IgD-negative memory B cell (primary cell): ENCODE results near the gene MTA1. TPM values are rescaled to one million over a fixed set of nuclear protein-coding genes. Genes with fewer than 3 reads are reported as not detected.

Experiments
- H3K27ac Mint-ChIP-seq, 3 donors: one replicate each; pipeline ENCODE4 v1.8.0; 2020 to 2022; ENCODE audit warnings: mild to moderate bottlenecking in 3 of 3, mixed read lengths in 3 of 3, moderate library complexity in 1 of 3
- H3K27me3 Mint-ChIP-seq: one replicate; pipeline ENCODE4 v1.8.0; 2021; ENCODE audit warnings: mixed read lengths
- H3K36me3 Mint-ChIP-seq: one replicate; pipeline ENCODE4 v1.8.0; 2020; ENCODE audit warnings: mild to moderate bottlenecking, mixed read lengths
- H3K4me1 Mint-ChIP-seq, 3 donors: one replicate each; pipeline ENCODE4 v1.8.0; 2020 to 2022; ENCODE audit warnings: mixed read lengths in 3 of 3, mild to moderate bottlenecking in 1 of 3
- H3K4me3 Mint-ChIP-seq, 4 donors: one replicate each; pipeline ENCODE4 v1.8.0; 2020 to 2022; ENCODE audit warnings: mild to moderate bottlenecking in 4 of 4, mixed read lengths in 4 of 4, moderate library complexity in 3 of 4
- H3K9me3 Mint-ChIP-seq, 3 donors: one replicate each; pipeline ENCODE4 v1.8.0; 2020 to 2021; ENCODE audit warnings: mixed read lengths in 3 of 3, mild to moderate bottlenecking in 1 of 3
- polyA plus RNA-seq: library from polyadenylated mRNA; unstranded; fragments of 300-500 nt; fragmentation: Illumina TruSeq; gene quantifications from one replicate; pipeline ENCODE4 v1.2.3, GENCODE V29; 2021

Gene MTA1
- polyA plus RNA-seq, 1 donor from 2014 or later, result 3.7 TPM

DNA sequence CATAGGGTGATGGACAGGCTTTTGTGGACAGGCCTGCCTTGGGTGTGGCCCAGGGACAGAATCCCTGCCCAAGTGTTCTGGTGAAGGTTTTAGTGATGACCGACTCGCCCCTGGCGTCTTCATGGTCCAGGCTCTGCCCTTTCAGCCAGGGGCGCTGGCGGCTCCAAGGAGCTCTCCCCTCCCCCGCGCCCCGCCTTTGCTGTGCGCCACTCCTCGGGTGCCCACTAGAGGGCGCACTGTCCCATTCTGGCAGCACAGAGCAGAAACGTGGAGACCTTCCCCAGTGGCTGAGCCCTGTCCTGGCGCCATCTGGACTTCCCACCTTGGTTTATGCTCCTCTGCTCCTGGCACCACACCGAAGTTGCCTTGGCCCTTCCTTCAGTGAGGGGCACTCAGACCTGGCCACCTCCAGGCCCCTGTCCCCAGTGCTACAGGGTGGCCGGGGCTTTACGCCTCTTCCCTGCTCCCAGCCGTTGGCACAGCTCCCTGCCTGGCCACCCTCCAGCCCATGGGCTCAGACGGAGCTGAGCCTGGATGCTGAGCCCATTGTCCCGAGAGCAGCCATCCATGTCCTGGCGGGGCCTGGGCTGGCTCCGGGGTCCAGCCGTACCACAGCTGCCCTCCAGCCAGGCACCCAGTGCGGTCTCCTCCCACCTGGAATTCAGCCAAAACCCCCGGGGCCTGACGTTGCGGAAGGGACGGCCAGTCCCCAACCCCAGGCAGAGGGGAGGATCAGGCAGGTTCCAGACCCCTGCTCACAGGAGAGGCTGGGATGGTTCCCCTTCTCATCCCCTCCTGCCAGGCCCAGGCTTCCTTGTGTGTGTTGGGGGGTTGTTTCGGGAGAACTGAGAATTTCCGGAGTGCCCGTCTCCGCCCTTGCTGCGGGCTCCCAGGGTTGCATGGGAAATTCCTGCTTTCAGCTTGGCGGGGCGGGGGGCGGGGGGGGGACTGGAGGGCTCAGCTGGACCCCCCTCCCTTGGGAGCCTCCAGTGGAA is 61.5 kb downstream of the MTA1 start:
- Mint-ChIP-seq H3K9me3 (no peaks in the 10 kb centered on the region), H3K4me1 (peaks cover 17 to 38% (median 27%) of the 10 kb centered on the region in 3 donors), H3K4me3 (peak overlapping the region; percentile 78 to 93 (median 92)), H3K36me3 (no peaks in the 10 kb centered on the region), H3K27ac (peak overlapping the region; percentile 99 to 100 (median 100)), H3K27me3 (peaks cover 3% of the 10 kb centered on the region)

GRCh38 chr14:105481886-105482457 is 62.3 kb downstream of the MTA1 start:
- H3K4me3 Mint-ChIP-seq, result peak overlapping the region; percentile 78 to 92 (median 92)
- H3K27ac Mint-ChIP-seq, result peak overlapping the region; percentile 99 to 100 (median 100)
- peaks cover 17 to 36% (median 28%) of the 10 kb centered on the region in 3 donors for H3K4me1 Mint-ChIP-seq
- H3K36me3 Mint-ChIP-seq, result no peaks in the 10 kb centered on the region
- no peaks in the 10 kb centered on the region for H3K9me3 Mint-ChIP-seq
- H3K27me3 Mint-ChIP-seq, result peaks cover 3% of the 10 kb centered on the region

GRCh38 chr14:105482486-105483110 is 63.0 kb downstream of the MTA1 start:
- H3K9me3 Mint-ChIP-seq, result no peaks in the 10 kb centered on the region
- peak overlapping the region; percentile 99 to 100 (median 100) for H3K27ac Mint-ChIP-seq
- H3K4me1 Mint-ChIP-seq, result peaks cover 17 to 31% (median 26%) of the 10 kb centered on the region in 3 donors

GRCh38 chr14:105483300-105484068 is 63.9 kb downstream of the MTA1 start:
- Mint-ChIP-seq H3K4me3 (peak overlapping the region in 1 of 4 donors; percentile 27), H3K4me1 (peaks cover 17 to 31% (median 29%) of the 10 kb centered on the region in 3 donors), H3K27ac (peak overlapping the region; percentile 85 to 100 (median 100)), H3K9me3 (no peaks in the 10 kb centered on the region), H3K36me3 (peaks cover under 1% of the 10 kb centered on the region), H3K27me3 (no peaks in the 10 kb centered on the region)

More at GRCh38 chr14:105482486-105483110, 63.0 kb downstream of the MTA1 start:
- Mint-ChIP-seq H3K27me3 (no peaks in the 10 kb centered on the region), H3K4me3 (peak overlapping the region in 3 of 4 donors; percentile 91 to 92 (median 92)), H3K36me3 (no peaks in the 10 kb centered on the region)

- peaks cover 17 to 34% (median 31%) of the 10 kb centered on the region in 3 donors for H3K4me1 Mint-ChIP-seq
- peaks cover 2% of the 10 kb centered on the region for H3K36me3 Mint-ChIP-seq
- no peaks in the 10 kb centered on the region for H3K27me3 Mint-ChIP-seq
- H3K9me3 Mint-ChIP-seq, result no peaks in the 10 kb centered on the region
- H3K27ac Mint-ChIP-seq, result peak overlapping the region; percentile 96 to 100 (median 100)
- peak overlapping the region in 3 of 4 donors; percentile 4 to 54 (median 7) for H3K4me3 Mint-ChIP-seq
Measured at GRCh38 chr14:105484069-105484996, 64.7 kb downstream of the MTA1 start.

DNA sequence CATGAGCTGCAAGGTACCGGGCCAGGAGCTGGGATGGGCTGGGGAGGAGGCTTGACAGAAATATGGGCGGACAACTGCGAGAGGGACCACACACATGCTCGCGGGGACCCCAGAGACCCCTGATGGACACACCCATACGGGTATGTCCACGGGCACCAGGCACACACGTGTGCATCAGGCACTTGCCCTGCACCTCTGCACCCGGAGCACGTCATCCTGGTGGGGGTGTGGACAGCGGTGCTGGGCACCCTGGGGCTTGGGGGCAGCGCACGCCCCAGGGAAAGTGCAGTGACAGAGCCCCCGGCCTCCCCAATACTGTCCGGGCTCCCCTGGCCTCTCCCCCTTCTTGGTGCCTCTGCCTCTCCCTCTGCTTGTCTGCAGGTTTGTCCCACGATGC is 65.4 kb downstream of the MTA1 start:
- no peaks in the 10 kb centered on the region for H3K27me3 Mint-ChIP-seq
- peaks cover 2% of the 10 kb centered on the region for H3K36me3 Mint-ChIP-seq
- peak overlapping the region; percentile 96 to 100 (median 98) for H3K27ac Mint-ChIP-seq
- H3K4me3 Mint-ChIP-seq, result peak overlapping the region in 3 of 4 donors; percentile 4 to 96 (median 72)
- H3K9me3 Mint-ChIP-seq, result no peaks in the 10 kb centered on the region
- H3K4me1 Mint-ChIP-seq, result peaks cover 19 to 33% (median 29%) of the 10 kb centered on the region in 3 donors

GRCh38 chr14:105485739-105486162 is 66.1 kb downstream of the MTA1 start:
- Mint-ChIP-seq H3K9me3 (no peaks in the 10 kb centered on the region), H3K4me1 (peaks cover 18 to 31% (median 23%) of the 10 kb centered on the region in 3 donors), H3K36me3 (peaks cover 2% of the 10 kb centered on the region), H3K27ac (peak overlapping the region; percentile 96 to 100 (median 98)), H3K27me3 (no peaks in the 10 kb centered on the region), H3K4me3 (peak overlapping the region; percentile 86 to 96 (median 95))

- H3K9me3 Mint-ChIP-seq, result no peaks in the 10 kb centered on the region
- peak within 1 kb of the TSS; percentile 96 to 100 (median 98) for H3K27ac Mint-ChIP-seq
- H3K4me3 Mint-ChIP-seq, result peak within 1 kb of the TSS; percentile 86 to 96 (median 95)
- H3K36me3 Mint-ChIP-seq, result peaks cover 2% of the 10 kb centered on the region
- no peaks in the 10 kb centered on the region for H3K27me3 Mint-ChIP-seq
- peaks cover 18 to 25% (median 21%) of the 10 kb centered on the region in 3 donors for H3K4me1 Mint-ChIP-seq
Measured at GRCh38 chr14:105486163-105486973, 66.7 kb downstream of the MTA1 start, which contains the start of gene CRIP1. Gene CRIP1, plus strand, starts transcription at chr14:105486886. Its CDS starts 374 bp downstream, at chr14:105487260.

DNA sequence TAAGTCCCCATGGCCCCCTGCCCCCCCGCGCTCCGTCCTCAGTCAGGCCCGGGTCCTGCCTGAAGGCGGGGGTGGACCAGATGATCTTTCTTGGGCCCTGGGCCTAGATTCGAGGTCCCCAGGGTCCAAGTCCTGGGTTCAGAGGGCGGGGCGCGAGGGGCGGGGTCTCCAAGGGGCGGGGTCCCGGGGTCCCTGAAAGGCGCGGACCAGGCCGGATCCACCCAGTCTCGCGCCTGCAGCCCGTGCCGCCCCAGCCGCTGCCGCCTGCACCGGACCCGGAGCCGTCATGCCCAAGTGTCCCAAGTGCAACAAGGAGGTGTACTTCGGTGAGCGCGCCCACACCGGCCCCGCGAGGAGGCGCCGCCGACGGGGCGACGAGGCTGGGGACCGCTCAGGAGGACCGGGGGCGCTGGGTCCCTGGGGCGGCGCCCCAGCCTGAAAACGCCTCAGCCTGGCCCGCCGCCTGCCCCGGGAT is 67.4 kb downstream of the MTA1 start:
- Mint-ChIP-seq H3K9me3 (no peaks in the 10 kb centered on the region), H3K36me3 (peaks cover 2% of the 10 kb centered on the region), H3K27me3 (no peaks in the 10 kb centered on the region), H3K4me3 (peak overlapping the region; percentile 86 to 96 (median 95)), H3K27ac (peak overlapping the region; percentile 96 to 100 (median 98)), H3K4me1 (peaks cover 14 to 22% (median 20%) of the 10 kb centered on the region in 3 donors)

GRCh38 chr14:105487449-105487985 is 67.9 kb downstream of the MTA1 start:
- peaks cover 2% of the 10 kb centered on the region for H3K36me3 Mint-ChIP-seq
- no peaks in the 10 kb centered on the region for H3K27me3 Mint-ChIP-seq
- peaks cover 11 to 17% (median 15%) of the 10 kb centered on the region in 3 donors for H3K4me1 Mint-ChIP-seq

GRCh38 chr14:105487986-105488777 is 68.6 kb downstream of the MTA1 start:
- Mint-ChIP-seq H3K9me3 (no peaks in the 10 kb centered on the region), H3K27me3 (no peaks in the 10 kb centered on the region), H3K27ac (peak overlapping the region; percentile 91 to 100 (median 98)), H3K36me3 (peaks cover 2% of the 10 kb centered on the region), H3K4me3 (peak overlapping the region; percentile 86 to 96 (median 95)), H3K4me1 (peaks cover 11 to 17% (median 13%) of the 10 kb centered on the region in 3 donors)

More at GRCh38 chr14:105487449-105487985, 67.9 kb downstream of the MTA1 start:
- H3K9me3 Mint-ChIP-seq, result no peaks in the 10 kb centered on the region
- H3K27ac Mint-ChIP-seq, result peak overlapping the region; percentile 96 to 100 (median 98)
- peak overlapping the region; percentile 86 to 96 (median 95) for H3K4me3 Mint-ChIP-seq
